ENCODE data around the gene EID2B. TPM values are rescaled to one million over a fixed set of nuclear protein-coding genes. Genes with fewer than 3 reads are reported as not detected.

The EID2B gene
- total and polyA plus RNA-seq, 2 donors from 2014 or later: 3.3 to 4.6 TPM

DNA sequence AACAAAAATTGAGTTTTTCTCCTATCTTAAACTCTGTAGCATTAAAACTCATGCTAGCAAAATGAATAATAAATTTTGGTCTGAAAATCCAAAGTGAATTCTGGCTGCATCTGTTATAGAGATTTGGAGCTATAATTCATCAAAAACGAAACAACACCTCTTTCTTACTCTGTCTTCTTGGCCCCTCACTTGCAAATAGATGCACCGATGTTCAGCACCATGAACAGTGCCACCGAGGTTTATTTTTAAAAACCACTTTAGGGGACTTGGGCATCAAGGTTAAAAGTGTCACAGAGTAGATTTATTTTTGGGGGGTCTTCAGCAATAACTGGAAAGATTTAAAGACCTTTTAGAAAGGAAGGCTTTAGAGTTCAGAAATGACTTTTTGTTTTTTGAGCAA, 33.4 kb upstream of the EID2B start:
- Histone ChIP-seq H3K4me3 (ENCODE audit: low read length in 3 of 3) (no peak overlapping the region), H3K27ac (ENCODE audit: low read depth in 2 of 2, low read length in 2 of 2) (no peak overlapping the region), H3K36me3 (ENCODE audit: control insufficient read depth in 2 of 3, insufficient read depth in 3 of 3, low read length in 3 of 3) (no peaks in the 10 kb centered on the region), H3K4me1 (ENCODE audit: control insufficient read depth in 2 of 3, insufficient read depth in 2 of 3, low read depth in 1 of 3, low read length in 3 of 3) (no peaks in the 10 kb centered on the region), H3K9ac (ENCODE audit: low read length in 3 of 3) (no peak overlapping the region), H3K27me3 (ENCODE audit: control insufficient read depth, insufficient read depth, low read length) (no peaks in the 10 kb centered on the region), H3K9me3 (ENCODE audit: control insufficient read depth in 2 of 3, insufficient read depth in 1 of 3, low read length in 3 of 3) (no peaks in the 10 kb centered on the region)
- TF ChIP-seq CTCF (IDR thresholded peaks at IDR 0.05; ENCODE audit: borderline replicate concordance, extremely low read depth, insufficient read depth): no peak
- intact Hi-C loops (cut with DNase I): no loop called here
- no peak for DNase-seq
- no peak for FAIRE-seq

GRCh38 chr19:39563408-39563807, 30.8 kb upstream of the EID2B start:
- no peak for DNase-seq
- Histone ChIP-seq H3K27me3 (ENCODE audit: control insufficient read depth, insufficient read depth, low read length) (no peaks in the 10 kb centered on the region), H3K4me1 (ENCODE audit: control insufficient read depth in 2 of 3, insufficient read depth in 2 of 3, low read depth in 1 of 3, low read length in 3 of 3) (no peaks in the 10 kb centered on the region), H3K9me3 (ENCODE audit: control insufficient read depth in 2 of 3, insufficient read depth in 1 of 3, low read length in 3 of 3) (no peaks in the 10 kb centered on the region), H3K36me3 (ENCODE audit: control insufficient read depth in 2 of 3, insufficient read depth in 3 of 3, low read length in 3 of 3) (no peaks in the 10 kb centered on the region), H3K9ac (ENCODE audit: low read length in 3 of 3) (no peak overlapping the region), H3K4me3 (ENCODE audit: low read length in 3 of 3) (no peak overlapping the region), H3K27ac (ENCODE audit: low read depth in 2 of 2, low read length in 2 of 2) (no peak overlapping the region)
- intact Hi-C loops (cut with DNase I): no loop called here
- no peak for FAIRE-seq
- no peak for TF ChIP-seq CTCF (IDR thresholded peaks at IDR 0.05; ENCODE audit: borderline replicate concordance, extremely low read depth, insufficient read depth)

DNA sequence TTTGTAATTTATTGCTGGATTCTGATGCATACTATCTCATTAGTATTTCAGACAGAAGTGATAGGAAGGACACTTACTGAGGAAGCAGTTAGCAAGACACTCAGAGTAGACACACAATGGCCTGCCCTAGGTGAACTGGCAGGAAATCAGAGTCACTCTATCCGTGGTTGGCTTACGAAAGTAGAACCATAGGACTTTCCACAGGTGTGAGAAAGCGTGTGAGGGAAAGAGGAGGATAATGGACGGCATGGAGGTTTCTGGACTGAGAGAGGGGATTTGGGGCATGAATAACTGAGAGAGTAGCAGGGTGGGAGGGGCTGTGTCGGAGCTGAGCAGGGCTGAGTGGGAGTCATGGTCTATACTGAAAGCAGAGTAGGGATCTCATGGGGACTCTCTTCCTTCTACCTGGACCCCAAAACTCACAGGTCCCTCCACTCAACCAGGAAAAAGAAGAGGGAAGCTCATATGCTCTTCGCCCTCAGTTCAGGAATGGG, 26.0 kb upstream of the EID2B start:
- TF ChIP-seq CTCF (IDR thresholded peaks at IDR 0.05; ENCODE audit: borderline replicate concordance, extremely low read depth, insufficient read depth): no peak
- no peaks in the 10 kb centered on the region for H3K4me1 ChIP-seq (ENCODE audit: control insufficient read depth in 2 of 3, insufficient read depth in 2 of 3, low read depth in 1 of 3, low read length in 3 of 3)
- intact Hi-C loops (cut with DNase I): no loop called here
- DNase-seq: no peak
- no peak overlapping the region for H3K4me3 ChIP-seq (ENCODE audit: low read length in 3 of 3)
- H3K27ac ChIP-seq (ENCODE audit: low read depth in 2 of 2, low read length in 2 of 2): no peak overlapping the region
- H3K27me3 ChIP-seq (ENCODE audit: control insufficient read depth, insufficient read depth, low read length): no peaks in the 10 kb centered on the region
- H3K36me3 ChIP-seq (ENCODE audit: control insufficient read depth in 2 of 3, insufficient read depth in 3 of 3, low read length in 3 of 3): no peaks in the 10 kb centered on the region
- no peak overlapping the region for H3K9ac ChIP-seq (ENCODE audit: low read length in 3 of 3)
- no peak for FAIRE-seq
- no peaks in the 10 kb centered on the region for H3K9me3 ChIP-seq (ENCODE audit: control insufficient read depth in 2 of 3, insufficient read depth in 1 of 3, low read length in 3 of 3)

Measured in kidney (tissue), 14 donors.